Activated effector memory CD4-positive, alpha-beta T cell treated with Interleukin-2 at 50 U/mL for 16 hours (primary cell): ENCODE measurements around the gene SEPTIN11.
"Not testable (repeated sequence)": the region's sequence is repeated elsewhere in the genome, so short reads cannot be mapped to it uniquely, and the experiment has no call there.

Experiments
- DNase-seq: peaks from one replicate; pipeline ENCODE4 v3.0.0-alpha.2; 2020

Gene SEPTIN11

GRCh38 chr4:76952656-76953582 is 3.4 kb downstream of the SEPTIN11 start:
- DNase-seq = no peak

GRCh38 chr4:76953956-76954355 is 4.4 kb downstream of the SEPTIN11 start:
- no peak for DNase-seq

GRCh38 chr4:76954489-76954888 is 4.9 kb downstream of the SEPTIN11 start:
- DNase-seq = no peak

GRCh38 chr4:76955182-76955581 is 5.6 kb downstream of the SEPTIN11 start:
- DNase-seq = no peak

- DNase-seq = no peak
Measured at GRCh38 chr4:76957004-76957738, 7.6 kb downstream of the SEPTIN11 start.

- DNase-seq = no peak
Measured at GRCh38 chr4:76958891-76959290, 9.3 kb downstream of the SEPTIN11 start.

GRCh38 chr4:76960014-76960413 is 10.5 kb downstream of the SEPTIN11 start:
- no peak for DNase-seq

- no peak for DNase-seq
Measured at GRCh38 chr4:76962406-76963130, 13.0 kb downstream of the SEPTIN11 start.

- DNase-seq = no peak
Measured at GRCh38 chr4:76963131-76963750, 13.7 kb downstream of the SEPTIN11 start.

- not testable (repeated sequence) for DNase-seq
Measured at GRCh38 chr4:76963927-76964326, 14.4 kb downstream of the SEPTIN11 start.

- DNase-seq = no peak
Measured at GRCh38 chr4:76964769-76965168, 15.2 kb downstream of the SEPTIN11 start.

- no peak for DNase-seq
Measured at GRCh38 chr4:76965866-76966579, 16.5 kb downstream of the SEPTIN11 start.

GRCh38 chr4:76968937-76969336 is 19.4 kb downstream of the SEPTIN11 start:
- no peak for DNase-seq

- no peak for DNase-seq
Measured at GRCh38 chr4:76969495-76969894, 19.9 kb downstream of the SEPTIN11 start.

GRCh38 chr4:76969941-76970529 is 20.5 kb downstream of the SEPTIN11 start:
- no peak for DNase-seq

- no peak for DNase-seq
Measured at GRCh38 chr4:76972306-76972705, 22.8 kb downstream of the SEPTIN11 start.

- DNase-seq = no peak
Measured at GRCh38 chr4:76974150-76974549, 24.6 kb downstream of the SEPTIN11 start.

GRCh38 chr4:76977113-76977512 is 27.6 kb downstream of the SEPTIN11 start:
- no peak for DNase-seq

GRCh38 chr4:76977736-76978350 is 28.3 kb downstream of the SEPTIN11 start:
- no peak for DNase-seq

GRCh38 chr4:76979236-76979635 is 29.7 kb downstream of the SEPTIN11 start:
- DNase-seq = no peak

- DNase-seq = no peak
Measured at GRCh38 chr4:76980261-76980660, 30.7 kb downstream of the SEPTIN11 start.
